OCI-LY7 (cell line): Measurements from ENCODE around the gene ERN1. TPM values are rescaled to one million over a fixed set of nuclear protein-coding genes. Genes with fewer than 3 reads are reported as not detected.

ENCODE experiments used
- BruUV-seq: library from RNA; stranded (reverse); fragments of 400-500 nt; replicated peaks from 2 replicates; lab custom pipeline; 2021; lab: Mats Ljungman, UMichigan
- CTCF ChIA-PET: fragments of 300-600 bp; sonication (Branson Sonifier 250); formaldehyde crosslinking; loops from one replicate; lab custom pipeline; 2022; ENCODE audit warnings: antibody characterized with exemption; ENCODE audit not compliant: unreplicated experiment; lab: Charles Lee
- POLR2A ChIA-PET: fragments of 300-600 bp; sonication (Branson Sonifier 250); formaldehyde crosslinking; loops from one replicate; lab custom pipeline; 2022; ENCODE audit warnings: antibody characterized with exemption; lab: Charles Lee
- DNase-seq: peaks from one replicate; pipeline ENCODE4 v3.0.0-alpha.2; 2015; ENCODE audit warnings: low spot score
- H2AFZ ChIP-seq: fragments of 200-600 bp; sonication (generic), shearing (Covaris generic); 2 replicates; pipeline ENCODE4 v1.6.1; 2014; ENCODE audit warnings: mild to moderate bottlenecking, antibody characterized with exemption, low read length, moderate library complexity
- H3K27ac ChIP-seq: fragments of 200-600 bp; sonication (generic); 2 replicates; pipeline ENCODE4 v1.5.1; 2014; ENCODE audit warnings: mixed run types, low read depth, mild to moderate bottlenecking, moderate library complexity, low read length, inconsistent platforms; ENCODE audit not compliant: poor library complexity, severe bottlenecking
- H3K36me3 ChIP-seq: fragments of 200-600 bp; sonication (generic); 2 replicates; pipeline ENCODE4 v1.6.1; 2014; ENCODE audit warnings: mild to moderate bottlenecking, antibody characterized with exemption, low read length, moderate library complexity, mixed read lengths; ENCODE audit not compliant: insufficient read depth
- H3K4me1 ChIP-seq: fragments of 200-600 bp; sonication (generic); 2 replicates; pipeline ENCODE4 v1.5.1; 2014; ENCODE audit warnings: mild to moderate bottlenecking, low read length; ENCODE audit not compliant: insufficient read depth, poor library complexity, severe bottlenecking
- H3K4me2 ChIP-seq: fragments of 200-600 bp; sonication (generic); 2 replicates; pipeline ENCODE4 v1.6.1; 2014; ENCODE audit warnings: mild to moderate bottlenecking, low read length
- H3K4me3 ChIP-seq: fragments of 200-600 bp; sonication (generic); 2 replicates; pipeline ENCODE4 v1.5.1; 2014; ENCODE audit warnings: mild to moderate bottlenecking, low read depth, low read length; ENCODE audit not compliant: poor library complexity, severe bottlenecking
- H3K79me2 ChIP-seq: fragments of 200-600 bp; sonication (generic); 2 replicates; pipeline ENCODE4 v1.6.1; 2016; ENCODE audit warnings: low read depth, mild to moderate bottlenecking, low read length, moderate library complexity, mixed read lengths; ENCODE audit not compliant: insufficient read depth
- H3K9me2 ChIP-seq: fragments of 200-600 bp; sonication (generic); 2 replicates; pipeline ENCODE4 v1.6.1; 2016; ENCODE audit warnings: mild to moderate bottlenecking, low read length, mixed read lengths; ENCODE audit not compliant: insufficient read depth
- H3K9me3 ChIP-seq: fragments of 200-600 bp; sonication (generic); 2 replicates; pipeline ENCODE4 v1.6.1; 2014; ENCODE audit warnings: mild to moderate bottlenecking, mixed run types, low read length, mixed read lengths
- H4K20me1 ChIP-seq: fragments of 200-600 bp; sonication (generic); 2 replicates; pipeline ENCODE4 v1.6.1; 2014; ENCODE audit warnings: mild to moderate bottlenecking, antibody characterized with exemption, low read length, moderate library complexity, mixed read lengths; ENCODE audit not compliant: insufficient read depth
- CTCF ChIP-seq: fragments of 200-600 bp; sonication (generic); conservative IDR thresholded peaks from 2 replicates; pipeline ENCODE4 v1.5.1; 2014; ENCODE audit warnings: mild to moderate bottlenecking, antibody characterized with exemption, low read length, moderate library complexity, mixed read lengths
- EZH2phosphoT487 ChIP-seq: fragments of 200-600 bp; sonication (generic); IDR thresholded peaks from 2 replicates; pipeline ENCODE4 v1.6.1; 2018; ENCODE audit warnings: low read depth, borderline replicate concordance, mild to moderate bottlenecking, mixed run types, antibody characterized with exemption, low read length, moderate library complexity, mixed read lengths
- intact Hi-C: fragments of 100-400 bp; cut with micrococcal nuclease; formaldehyde crosslinking; loops from one replicate; pipeline ENCODE4 v1.10.0; 2022; ENCODE audit not compliant: unreplicated experiment
- total RNA-seq, 2 experiments: library from RNA; depleted of rRNA in 1 of 2; stranded (reverse); fragments of >200 nt in 1 of 2; shearing (Covaris generic) in 1 of 2; gene quantifications; 2 replicates each; pipeline ENCODE4 v1.2.3, GENCODE V29; 2014 to 2022

Gene ERN1
- total RNA-seq, 2 experiments from 2014 or later: 22.0 to 70.3 TPM

GRCh38 chr17:64080174-64080618 is 49.7 kb downstream of the ERN1 start:
- Histone ChIP-seq H3K9me3 (no peaks in the 10 kb centered on the region), H3K27ac (no peak overlapping the region), H3K4me3 (no peak overlapping the region), H2AFZ (no peak overlapping the region), H3K4me2 (no peak overlapping the region), H3K36me3 (peaks cover 32% of the 10 kb centered on the region), H3K79me2 (peaks cover 10% of the 10 kb centered on the region; the same call in 1 of the 2 replicates), H3K4me1 (peaks cover 96% of the 10 kb centered on the region), H3K9me2 (no peaks in the 10 kb centered on the region), H4K20me1 (no peaks in the 10 kb centered on the region)
- POLR2A ChIA-PET: interaction anchor here (0.6 to 1.2 kb wide), 4 partner anchors 13 to 472 kb away, joined by 3 to 4 read pairs (median 3); no protein-coding TSS in a partner anchor
- CTCF ChIA-PET: interaction anchor here (2.1 kb wide), 1 partner anchor 17 kb away, joined by 5 read pairs; no protein-coding TSS in a partner anchor
- TF ChIP-seq EZH2phosphoT487 (no peak), CTCF (no peak)
- intact Hi-C loops: no loop called here
- DNase-seq: no peak
- no TSS peak for BruUV-seq

GRCh38 chr17:64077379-64077778 is 52.6 kb downstream of the ERN1 start:
- no TSS peak for BruUV-seq
- POLR2A ChIA-PET: interaction anchor here (0.6 to 4.5 kb wide), 5 partner anchors 41 to 165 kb away, joined by 3 to 48 read pairs (median 9); partner anchors contain the start of genes ERN1 and ICAM2
- H3K4me2 ChIP-seq: peak overlapping the region; percentile 95

More at GRCh38 chr17:64077379-64077778, 52.6 kb downstream of the ERN1 start:
- Histone ChIP-seq H3K79me2 (no peaks in the 10 kb centered on the region; the same call in 1 of the 2 replicates), H3K4me1 (peaks cover 94% of the 10 kb centered on the region), H3K4me3 (no peak overlapping the region), H3K36me3 (peaks cover 29% of the 10 kb centered on the region), H3K9me3 (peaks cover 7% of the 10 kb centered on the region; the same call in 1 of the 2 replicates), H3K27ac (peak overlapping the region; percentile 93), H3K9me2 (no peaks in the 10 kb centered on the region), H2AFZ (no peak overlapping the region), H4K20me1 (no peaks in the 10 kb centered on the region)
- DNase-seq: no peak
- intact Hi-C loops: loop anchor here (2.0 kb wide), 1 partner anchor 157 kb away; no protein-coding TSS in a partner anchor
- CTCF ChIA-PET: no interaction called here
- no peak for TF ChIP-seq EZH2phosphoT487
- no peak for TF ChIP-seq CTCF
